HG03135 (cell line): Measurements from ENCODE around the gene ARHGAP8.
"Not testable (repeated sequence)": the region's sequence is repeated elsewhere in the genome, so short reads cannot be mapped to it uniquely, and the experiment has no call there.

Experiments used
- ATAC-seq: cut with Tn5 transposase; IDR thresholded peaks from one replicate; pipeline ENCODE4 v1.9.1; 2021; ENCODE audit warnings: mild to moderate bottlenecking, moderate library complexity; ENCODE audit not compliant: unreplicated experiment

ARHGAP8 gene

GRCh38 chr22:44738347-44738715 lies 14.0 kb upstream of the ARHGAP8 start:
- no peak for ATAC-seq

GRCh38 chr22:44739024-44739423 lies 13.4 kb upstream of the ARHGAP8 start:
- no peak for ATAC-seq

- ATAC-seq = not testable (repeated sequence)
These were observed 12.7 kb upstream of the ARHGAP8 start for GRCh38 chr22:44739666-44740065.

GRCh38 chr22:44740307-44740706 lies 12.1 kb upstream of the ARHGAP8 start:
- no peak for ATAC-seq

GRCh38 chr22:44741929-44742328 lies 10.4 kb upstream of the ARHGAP8 start:
- ATAC-seq = no peak

- ATAC-seq = no peak
These were observed 9.1 kb upstream of the ARHGAP8 start for GRCh38 chr22:44743247-44743646.

- no peak for ATAC-seq
These were observed 8.6 kb upstream of the ARHGAP8 start for GRCh38 chr22:44743804-44744211.

GRCh38 chr22:44745853-44746789 lies 6.3 kb upstream of the ARHGAP8 start:
- no peak for ATAC-seq

- not testable (repeated sequence) for ATAC-seq
These were observed 4.6 kb upstream of the ARHGAP8 start for GRCh38 chr22:44747784-44748127.

GRCh38 chr22:44748524-44748923 lies 3.9 kb upstream of the ARHGAP8 start:
- no peak for ATAC-seq

- no peak for ATAC-seq
These were observed 1.9 kb upstream of the ARHGAP8 start for GRCh38 chr22:44750481-44750880.

- no peak for ATAC-seq
These were observed 1.0 kb downstream of the ARHGAP8 start for GRCh38 chr22:44753189-44754042.

GRCh38 chr22:44754998-44755397 lies 2.6 kb downstream of the ARHGAP8 start:
- no peak for ATAC-seq

GRCh38 chr22:44755417-44755816 lies 3.0 kb downstream of the ARHGAP8 start:
- ATAC-seq = no peak

GRCh38 chr22:44755956-44756361 lies 3.6 kb downstream of the ARHGAP8 start:
- ATAC-seq = no peak

- no peak for ATAC-seq
These were observed 6.1 kb downstream of the ARHGAP8 start for GRCh38 chr22:44758344-44758973.

GRCh38 chr22:44759001-44759400 lies 6.6 kb downstream of the ARHGAP8 start:
- no peak for ATAC-seq

- no peak for ATAC-seq
These were observed 7.3 kb downstream of the ARHGAP8 start for GRCh38 chr22:44759430-44760310.

- ATAC-seq = no peak
These were observed 8.1 kb downstream of the ARHGAP8 start for GRCh38 chr22:44760476-44760875.

GRCh38 chr22:44761025-44761424 lies 8.7 kb downstream of the ARHGAP8 start:
- no peak for ATAC-seq
